Keratinocyte (primary cell): Measurements from ENCODE around the gene KCNG1. TPM values are rescaled to one million over a fixed set of nuclear protein-coding genes. Genes with fewer than 3 reads are reported as not detected.

Experiments
- DNase-seq: peaks from one replicate; pipeline ENCODE4 v3.0.0-alpha.2; 2011; ENCODE audit warnings: low read depth, missing footprints, low spot score
- FAIRE-seq: peaks from 2 replicates; lab custom pipeline; 2011; peaks lifted over from hg19 to GRCh38; lab: Jason Lieb, UNC
- H2AFZ ChIP-seq: 2 replicates; pipeline ENCODE4 v1.6.0; 2012; ENCODE audit warnings: low read length, control low read depth, inconsistent platforms; ENCODE audit not compliant: control insufficient read depth
- H3K27ac ChIP-seq: 2 replicates; pipeline ENCODE4 v1.5.1; 2011; ENCODE audit warnings: low read length; ENCODE audit not compliant: control insufficient read depth, insufficient read depth
- H3K27me3 ChIP-seq: 3 replicates; pipeline ENCODE4 v1.6.0; 2011; ENCODE audit warnings: low read length; ENCODE audit not compliant: control insufficient read depth, insufficient read depth; ENCODE audit errors: extremely low read depth
- H3K36me3 ChIP-seq, 2 experiments: 2 replicates in 1 of 2; 3 replicates in 1 of 2; pipeline ENCODE4 v1.5.1; 2011; ENCODE audit warnings: low read length in 2 of 2, mild to moderate bottlenecking in 1 of 2; ENCODE audit not compliant: control insufficient read depth in 2 of 2, insufficient read depth in 2 of 2; ENCODE audit errors: extremely low read depth in 1 of 2
- H3K4me1 ChIP-seq: 3 replicates; pipeline ENCODE4 v1.5.1; 2011; ENCODE audit warnings: low read length; ENCODE audit not compliant: control insufficient read depth, insufficient read depth; ENCODE audit errors: extremely low read depth
- H3K4me2 ChIP-seq: 3 replicates; pipeline ENCODE4 v1.6.0; 2011; ENCODE audit warnings: low read depth, low read length; ENCODE audit not compliant: control insufficient read depth, insufficient read depth; ENCODE audit errors: extremely low read depth
- H3K4me3 ChIP-seq, 3 experiments: fragments of 200-600 bp in 1 of 3; sonication (generic) in 1 of 3; 2 replicates in 2 of 3; 3 replicates in 1 of 3; pipeline ENCODE4 v1.5.1; 2011 to 2016; ENCODE audit warnings: low read length in 3 of 3, mild to moderate bottlenecking in 3 of 3, control low read depth in 2 of 3, inconsistent platforms in 1 of 3, low read depth in 1 of 3, mixed read lengths in 1 of 3, mixed run types in 1 of 3, moderate library complexity in 1 of 3; ENCODE audit not compliant: control insufficient read depth in 2 of 3, insufficient read depth in 2 of 3; ENCODE audit errors: extremely low read depth in 1 of 3
- H3K79me2 ChIP-seq: 2 replicates; pipeline ENCODE4 v1.6.0; 2012; ENCODE audit warnings: low read length; ENCODE audit not compliant: control insufficient read depth, insufficient read depth
- H3K9ac ChIP-seq: 3 replicates; pipeline ENCODE4 v1.6.0; 2011; ENCODE audit warnings: low read length; ENCODE audit not compliant: control insufficient read depth, insufficient read depth; ENCODE audit errors: extremely low read depth
- H3K9me1 ChIP-seq: 3 replicates; pipeline ENCODE4 v1.6.0; 2011; ENCODE audit warnings: low read length; ENCODE audit not compliant: control insufficient read depth, insufficient read depth; ENCODE audit errors: extremely low read depth
- H3K9me3 ChIP-seq: 2 replicates; pipeline ENCODE4 v1.5.1; 2012; ENCODE audit warnings: low read depth, low read length; ENCODE audit not compliant: control insufficient read depth
- H4K20me1 ChIP-seq: 3 replicates; pipeline ENCODE4 v1.6.0; 2011; ENCODE audit warnings: low read length; ENCODE audit not compliant: control insufficient read depth, insufficient read depth; ENCODE audit errors: extremely low read depth
- EZH2 ChIP-seq: IDR thresholded peaks from one replicate; pipeline ENCODE4 v1.6.1; 2012; ENCODE audit warnings: inconsistent platforms, mild to moderate bottlenecking, low read length, moderate library complexity
- dilution Hi-C: fragments of 300-500 bp; cut with MboI; formaldehyde crosslinking; loops from one replicate; pipeline ENCODE4 v1.7.0; 2020; ENCODE audit warnings: low sequenced_read_pairs; ENCODE audit not compliant: extremely low pct_ligation_motif_present
- polyA plus RNA-seq, 5 experiments: library from polyadenylated mRNA; depleted of rRNA in 3 of 5; stranded (reverse) in 3 of 5; stranded (forward) in 1 of 5; unstranded in 1 of 5; fragments of >200 nt; gene quantifications; 1 replicate in 1 of 5; 2 replicates in 3 of 5; 3 replicates in 1 of 5; pipeline versions ENCODE4 v1.2.1 to v1.2.3, GENCODE V29; 2011 to 2012; ENCODE audit warnings: missing spikeins in 2 of 5, low read depth in 1 of 5, low replicate concordance in 1 of 5
- TF ChIP-seq, protein P1 (sequence below), 3 experiments: IDR thresholded peaks in 1 of 3; conservative IDR thresholded peaks in 1 of 3; optimal IDR thresholded peaks in 1 of 3; 2 replicates in 2 of 3; 3 replicates in 1 of 3; pipeline versions ENCODE3 to v1.5.1; 2011; ENCODE audit warnings: low read length in 3 of 3, mild to moderate bottlenecking in 3 of 3, moderate library complexity in 2 of 3, control low read depth in 1 of 3, inconsistent platforms in 1 of 3; ENCODE audit not compliant: insufficient read depth in 2 of 3; ENCODE audit errors: extremely low read depth in 1 of 3

KCNG1 gene
- polyA plus RNA-seq, 1 donor (not counting 4 experiments of a cell fraction or from before 2014, with no cell fraction given) = 2.5 TPM

DNA sequence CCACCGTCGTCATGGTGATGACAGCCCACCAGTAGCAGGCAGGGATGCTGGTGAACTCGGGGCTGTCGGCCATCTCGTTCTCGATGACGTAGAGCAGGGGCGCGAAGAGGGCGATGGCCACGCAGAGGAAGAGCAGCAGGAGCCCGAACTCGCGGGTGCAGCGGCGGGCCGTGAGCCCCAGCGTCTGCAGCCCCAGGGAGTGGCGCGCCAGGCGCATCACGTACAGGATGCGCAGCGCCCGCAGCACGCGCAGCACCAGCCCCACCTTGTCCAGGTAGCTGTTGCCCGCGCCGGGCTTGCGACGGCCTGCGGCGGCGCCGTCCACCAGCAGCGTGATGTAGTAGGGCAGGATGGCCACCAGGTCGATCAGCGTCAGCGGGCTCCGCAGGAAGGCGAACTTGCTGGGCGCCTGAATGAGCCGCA, 18.6 kb downstream of the KCNG1 start:
- TF ChIP-seq, protein P1, sequence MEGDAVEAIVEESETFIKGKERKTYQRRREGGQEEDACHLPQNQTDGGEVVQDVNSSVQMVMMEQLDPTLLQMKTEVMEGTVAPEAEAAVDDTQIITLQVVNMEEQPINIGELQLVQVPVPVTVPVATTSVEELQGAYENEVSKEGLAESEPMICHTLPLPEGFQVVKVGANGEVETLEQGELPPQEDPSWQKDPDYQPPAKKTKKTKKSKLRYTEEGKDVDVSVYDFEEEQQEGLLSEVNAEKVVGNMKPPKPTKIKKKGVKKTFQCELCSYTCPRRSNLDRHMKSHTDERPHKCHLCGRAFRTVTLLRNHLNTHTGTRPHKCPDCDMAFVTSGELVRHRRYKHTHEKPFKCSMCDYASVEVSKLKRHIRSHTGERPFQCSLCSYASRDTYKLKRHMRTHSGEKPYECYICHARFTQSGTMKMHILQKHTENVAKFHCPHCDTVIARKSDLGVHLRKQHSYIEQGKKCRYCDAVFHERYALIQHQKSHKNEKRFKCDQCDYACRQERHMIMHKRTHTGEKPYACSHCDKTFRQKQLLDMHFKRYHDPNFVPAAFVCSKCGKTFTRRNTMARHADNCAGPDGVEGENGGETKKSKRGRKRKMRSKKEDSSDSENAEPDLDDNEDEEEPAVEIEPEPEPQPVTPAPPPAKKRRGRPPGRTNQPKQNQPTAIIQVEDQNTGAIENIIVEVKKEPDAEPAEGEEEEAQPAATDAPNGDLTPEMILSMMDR (optimal IDR thresholded peaks at IDR 0.05 in 1 of 3, IDR thresholded peaks at IDR 0.05 in 1 of 3, conservative IDR thresholded peaks at IDR 0.05 in 1 of 3; ENCODE audit: extremely low read depth in 1 of 3, insufficient read depth in 2 of 3, low read length in 3 of 3) = no peak
- Histone ChIP-seq H3K4me1 (no peaks in the 10 kb centered on the region), H3K36me3 (no peaks in the 10 kb centered on the region), H3K27ac (no peak overlapping the region), H3K27me3 (no peaks in the 10 kb centered on the region), H3K79me2 (no peaks in the 10 kb centered on the region), H3K4me2 (no peak overlapping the region), H3K9ac (no peak overlapping the region), H3K9me1 (no peaks in the 10 kb centered on the region), H3K4me3 (no peak overlapping the region), H3K9me3 (no peaks in the 10 kb centered on the region), H4K20me1 (no peaks in the 10 kb centered on the region), H2AFZ (no peak overlapping the region)
- no peak for FAIRE-seq
- no peak for DNase-seq
- dilution Hi-C loops = no loop called here

DNA sequence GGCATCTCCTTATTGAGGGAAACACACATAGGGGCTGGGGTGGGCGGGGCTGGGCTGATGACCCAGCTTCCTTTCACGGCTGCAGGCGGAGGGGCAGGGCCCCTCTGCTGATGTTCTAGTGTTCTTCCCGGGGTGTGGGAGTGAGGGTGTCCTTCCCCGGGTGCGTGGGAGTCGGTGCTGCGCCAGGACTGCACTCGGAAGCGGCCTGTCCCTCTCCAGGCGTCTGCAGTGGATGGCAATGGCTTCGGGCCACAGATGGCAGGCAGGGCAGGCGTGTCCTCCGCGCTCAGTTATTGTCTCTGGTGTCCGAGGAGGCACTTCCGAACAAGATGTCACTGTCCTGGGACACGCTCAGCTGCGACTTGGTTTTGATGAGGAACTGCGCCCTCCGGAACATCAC, 19.2 kb downstream of the KCNG1 start:
- Histone ChIP-seq H3K27me3 (no peaks in the 10 kb centered on the region), H3K4me1 (no peaks in the 10 kb centered on the region), H3K4me3 (no peak overlapping the region), H4K20me1 (no peaks in the 10 kb centered on the region), H3K9me1 (no peaks in the 10 kb centered on the region), H3K36me3 (no peaks in the 10 kb centered on the region), H2AFZ (no peak overlapping the region), H3K27ac (no peak overlapping the region), H3K4me2 (no peak overlapping the region), H3K9me3 (no peaks in the 10 kb centered on the region), H3K9ac (no peak overlapping the region), H3K79me2 (no peaks in the 10 kb centered on the region)
- DNase-seq = no peak
- FAIRE-seq = no peak
- dilution Hi-C loops = no loop called here
- no peak for TF ChIP-seq EZH2
- TF ChIP-seq, protein P1 (optimal IDR thresholded peaks at IDR 0.05 in 1 of 3, IDR thresholded peaks at IDR 0.05 in 1 of 3, conservative IDR thresholded peaks at IDR 0.05 in 1 of 3; ENCODE audit: extremely low read depth in 1 of 3, insufficient read depth in 2 of 3, low read length in 3 of 3) = no peak
